ENCODE results near the gene IGFBP5.

The IGFBP5 gene

GRCh38 chr2:216663106-216663505, 32.2 kb downstream of the IGFBP5 start:
- no peak for DNase-seq

DNA sequence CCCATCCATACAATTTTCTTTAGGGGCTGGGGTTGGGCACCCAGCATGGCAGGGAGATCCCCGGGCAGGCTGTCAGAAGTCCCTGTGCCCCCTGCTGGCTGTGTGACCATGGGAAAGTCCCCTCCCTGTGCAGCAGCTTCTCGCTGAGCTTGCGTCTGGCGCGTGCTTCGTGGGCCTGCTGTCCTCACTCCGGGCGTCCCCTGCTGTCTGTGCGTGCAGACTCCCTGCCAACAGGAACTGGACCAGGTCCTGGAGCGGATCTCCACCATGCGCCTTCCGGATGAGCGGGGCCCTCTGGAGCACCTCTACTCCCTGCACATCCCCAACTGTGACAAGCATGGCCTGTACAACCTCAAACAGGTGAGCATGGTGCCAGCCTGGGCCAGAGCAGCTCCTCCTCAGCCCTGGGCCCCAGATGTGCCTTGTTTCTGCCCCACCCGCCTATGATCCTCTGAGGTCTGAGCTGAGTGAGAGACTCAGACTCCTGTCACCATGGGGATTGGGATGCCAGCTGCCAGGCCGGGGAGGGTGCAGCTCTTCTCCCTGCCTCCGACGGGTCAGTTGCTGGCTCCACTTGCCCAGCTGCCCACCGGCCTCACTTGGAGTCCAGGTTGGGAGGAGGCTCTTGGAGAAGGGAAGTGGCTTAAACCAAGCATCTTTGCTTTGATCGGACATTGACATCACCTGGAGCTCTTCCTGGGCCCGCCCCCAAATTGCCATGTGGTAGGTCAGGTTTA, 33.5 kb downstream of the IGFBP5 start:
- no peak for DNase-seq

DNA sequence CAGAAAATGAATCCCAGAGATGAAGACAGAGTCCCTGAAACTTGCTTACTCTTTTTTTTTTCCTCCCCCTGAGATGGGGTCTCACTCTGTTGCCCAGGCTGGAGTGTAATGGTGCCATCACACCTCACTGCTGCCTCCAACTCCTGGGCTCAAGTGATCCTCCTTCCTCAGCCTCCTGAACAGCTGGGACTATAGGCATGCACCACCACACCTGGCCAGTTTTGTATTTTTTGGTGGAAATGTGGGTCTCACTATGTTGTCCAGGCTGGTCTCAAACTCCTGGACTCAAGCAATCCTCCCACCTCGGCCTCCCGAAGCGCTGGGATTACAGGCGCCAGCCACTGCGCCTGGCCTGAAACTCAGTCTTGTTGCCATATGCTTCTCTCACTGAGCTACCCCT, 34.3 kb downstream of the IGFBP5 start:
- no peak for DNase-seq

- no peak for DNase-seq
These were observed 34.9 kb downstream of the IGFBP5 start for GRCh38 chr2:216660496-216660895.

GRCh38 chr2:216659276-216659675, 36.1 kb downstream of the IGFBP5 start:
- no peak for DNase-seq

GRCh38 chr2:216658757-216659156, 36.6 kb downstream of the IGFBP5 start:
- no peak for DNase-seq

DNA sequence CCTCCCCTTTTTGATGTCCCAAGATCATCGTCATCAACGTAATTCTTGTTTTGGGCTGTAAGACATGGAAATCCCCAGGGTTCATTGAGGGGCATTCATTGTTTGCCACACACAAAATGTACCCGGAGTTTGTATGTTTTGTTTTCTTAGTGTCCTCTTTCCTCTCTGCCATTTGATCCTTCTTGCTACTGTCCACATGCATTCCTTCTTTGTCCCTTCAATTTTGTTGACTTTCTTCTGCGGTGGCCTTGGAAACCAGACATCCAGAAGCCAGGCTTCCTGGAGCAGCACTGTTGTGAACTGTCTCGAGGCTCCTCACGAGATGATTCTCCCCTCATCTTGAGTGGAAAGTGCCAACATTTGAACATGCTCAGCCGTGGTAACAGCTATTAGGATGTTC, 37.4 kb downstream of the IGFBP5 start:
- no peak for DNase-seq

DNA sequence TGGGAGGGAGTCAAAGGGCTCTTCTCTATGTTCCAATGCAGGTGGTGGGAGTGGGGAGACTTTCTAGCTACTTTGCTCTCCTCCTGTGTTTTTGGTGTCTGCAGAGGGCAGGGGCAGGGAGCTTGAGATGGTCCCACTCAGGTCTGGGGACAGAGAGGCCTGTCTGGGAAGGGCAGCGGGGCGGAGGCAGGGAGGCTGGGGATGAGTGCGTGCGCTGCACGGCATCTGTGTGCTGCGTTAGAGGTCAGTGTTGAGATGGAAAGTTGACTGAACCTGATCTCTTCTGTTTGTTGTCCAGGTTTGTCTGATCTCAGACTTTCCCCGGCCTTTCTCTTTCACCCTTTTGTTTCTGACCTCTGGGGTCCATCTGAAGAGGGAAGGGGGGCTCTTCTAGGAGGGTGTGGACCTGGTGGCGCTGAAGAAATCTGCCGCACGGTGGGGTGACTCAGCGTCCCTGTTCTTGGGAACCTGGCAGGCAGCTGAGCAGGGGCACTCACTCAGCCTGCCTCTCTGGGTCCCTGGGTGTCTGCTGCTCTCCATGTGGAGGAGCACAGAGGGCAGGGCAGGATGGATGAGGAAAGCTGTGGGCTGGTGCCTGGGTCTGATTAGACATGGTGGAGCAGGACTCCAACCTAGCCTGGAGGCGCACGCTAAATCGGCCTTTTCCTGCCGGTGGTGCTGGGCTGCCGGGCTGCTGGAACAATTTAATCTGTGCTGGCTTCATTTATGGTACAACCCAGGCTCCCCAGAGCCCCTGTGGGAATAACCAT, 38.1 kb downstream of the IGFBP5 start:
- no peak for DNase-seq

DNA sequence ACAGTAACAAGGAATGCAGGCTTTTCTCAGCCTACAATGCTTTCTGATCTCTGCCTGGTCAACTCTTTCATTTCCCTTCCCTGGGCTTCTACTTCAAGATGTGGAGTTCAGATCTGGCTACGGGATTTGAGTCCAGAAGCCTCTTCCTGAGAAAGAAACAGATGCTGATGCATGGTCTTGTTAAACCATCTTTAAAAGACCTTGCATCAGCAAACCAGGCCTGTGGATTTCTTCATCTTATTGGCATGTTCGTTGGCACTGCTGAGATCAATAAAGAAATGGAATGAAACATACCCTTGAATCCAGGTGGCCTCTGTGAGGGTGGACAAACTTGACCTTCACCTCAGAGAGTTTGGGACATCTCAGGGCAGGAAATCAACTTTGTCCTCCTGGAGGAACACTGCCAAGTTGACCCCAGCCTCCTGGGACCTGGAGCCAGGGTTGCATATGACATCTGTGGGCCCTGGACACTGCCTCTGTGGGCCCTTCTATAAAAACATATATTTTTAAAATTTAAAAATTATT, 40.8 kb downstream of the IGFBP5 start:
- DNase-seq = no peak

DNA sequence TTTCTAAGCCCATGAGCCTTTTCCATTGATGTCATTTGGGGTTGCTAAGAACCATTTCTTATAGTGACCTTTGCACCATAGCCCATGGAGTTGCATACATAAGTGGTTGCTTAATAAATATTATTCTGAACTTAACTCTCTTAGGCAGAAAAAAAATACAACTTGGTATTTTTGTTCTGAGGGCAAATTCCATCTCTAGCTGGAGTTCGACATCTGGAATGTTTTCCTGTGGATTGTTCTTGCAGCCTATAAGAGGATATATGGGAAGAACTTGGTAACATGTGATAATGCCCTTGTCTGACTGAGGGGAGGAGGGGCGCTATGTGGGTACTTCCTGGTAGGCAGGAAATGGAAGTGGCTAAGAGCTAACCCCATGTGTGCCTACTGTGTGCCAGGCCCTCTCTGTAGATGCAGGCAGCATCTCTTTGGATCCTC, 41.4 kb downstream of the IGFBP5 start:
- DNase-seq = no peak

DNA sequence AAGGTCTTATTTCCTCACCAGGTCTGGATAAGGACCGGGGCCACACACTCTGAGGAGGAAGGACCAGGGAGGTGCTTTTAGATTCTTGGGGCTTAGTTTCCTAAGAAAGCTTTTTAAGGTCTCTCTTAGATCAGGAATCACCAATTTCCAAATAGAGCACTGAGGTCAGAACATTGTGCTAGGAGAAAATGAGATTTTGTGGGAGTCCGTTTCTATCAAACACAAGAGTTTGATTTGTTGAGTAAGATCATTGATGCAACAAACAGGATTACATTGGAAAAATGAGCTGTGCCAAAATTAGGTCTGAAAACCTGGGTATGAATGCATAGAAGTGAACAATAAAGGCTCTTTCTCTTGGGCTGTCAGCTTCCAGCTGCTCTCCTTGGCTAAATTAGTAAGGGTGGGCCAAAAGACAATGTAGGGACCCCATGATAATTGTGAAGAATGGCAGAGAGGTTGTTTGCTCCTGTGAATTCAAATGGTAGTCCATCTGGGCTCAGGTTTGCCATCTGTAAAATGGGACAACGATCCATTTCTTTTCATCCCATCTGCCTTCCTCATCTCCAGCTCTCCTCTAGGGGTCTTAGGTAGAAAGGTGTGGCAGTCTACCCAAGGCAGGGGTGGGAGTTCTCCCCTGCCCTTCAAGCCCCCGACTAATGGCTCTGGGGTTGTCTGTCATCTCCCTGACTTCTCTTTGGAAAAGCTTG, 42.1 kb downstream of the IGFBP5 start:
- DNase-seq = no peak

GRCh38 chr2:216652566-216652965, 42.8 kb downstream of the IGFBP5 start:
- DNase-seq = no peak

DNA sequence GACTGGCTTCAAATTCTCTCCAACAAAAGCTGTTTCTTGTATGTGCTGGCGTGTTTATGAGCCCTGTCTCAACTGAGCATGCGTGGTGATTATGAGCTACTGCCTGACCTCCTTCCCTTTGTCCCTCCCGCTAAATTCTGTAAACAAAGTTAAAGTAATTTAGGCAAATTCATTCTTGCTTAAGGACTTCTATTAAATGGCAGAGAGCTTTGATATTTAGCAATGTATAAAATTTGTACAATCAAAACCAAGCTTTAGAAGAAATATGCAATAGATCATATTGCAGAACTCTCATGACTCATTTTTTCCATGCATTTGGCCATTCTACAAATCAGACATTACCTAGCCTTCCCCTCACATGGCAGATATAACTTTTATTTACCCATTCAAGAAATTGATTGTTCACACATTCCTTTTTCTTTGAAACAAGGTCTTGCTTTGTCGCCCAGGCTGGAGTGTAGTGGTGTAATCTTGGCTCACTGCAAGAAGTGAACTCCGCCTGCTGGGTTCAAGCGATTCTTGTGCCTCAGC, 43.9 kb downstream of the IGFBP5 start:
- DNase-seq = no peak

DNA sequence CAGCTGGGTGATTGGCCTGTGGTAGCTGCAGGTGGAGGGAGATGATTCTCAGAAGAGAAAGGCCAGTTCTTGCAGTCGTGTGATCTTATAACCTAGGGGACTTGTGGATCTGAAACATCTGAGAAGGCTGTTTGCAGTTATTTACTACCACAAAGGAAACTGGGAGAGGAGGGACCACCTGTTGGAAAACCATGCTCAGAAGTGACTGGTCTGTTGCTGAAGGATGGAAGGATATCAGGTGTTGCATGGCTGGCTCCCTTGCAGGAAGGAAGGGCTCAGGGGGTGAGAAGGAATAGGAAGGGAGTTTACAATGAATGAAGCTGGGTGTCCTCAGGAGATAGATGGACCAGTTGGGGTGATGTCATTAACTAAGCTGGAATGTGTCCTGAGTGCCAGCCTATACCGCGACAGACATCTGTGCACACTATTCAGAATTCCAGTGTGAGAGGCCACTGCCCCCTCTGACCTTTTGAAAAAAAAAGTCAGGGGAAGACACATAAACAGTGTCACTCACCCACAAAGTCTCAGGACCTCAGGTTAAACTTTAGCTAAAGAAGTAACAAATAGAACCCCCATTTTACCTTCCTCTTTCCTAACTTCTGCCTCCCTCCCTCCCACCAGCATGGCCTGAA, 44.6 kb downstream of the IGFBP5 start:
- DNase-seq = no peak

DNA sequence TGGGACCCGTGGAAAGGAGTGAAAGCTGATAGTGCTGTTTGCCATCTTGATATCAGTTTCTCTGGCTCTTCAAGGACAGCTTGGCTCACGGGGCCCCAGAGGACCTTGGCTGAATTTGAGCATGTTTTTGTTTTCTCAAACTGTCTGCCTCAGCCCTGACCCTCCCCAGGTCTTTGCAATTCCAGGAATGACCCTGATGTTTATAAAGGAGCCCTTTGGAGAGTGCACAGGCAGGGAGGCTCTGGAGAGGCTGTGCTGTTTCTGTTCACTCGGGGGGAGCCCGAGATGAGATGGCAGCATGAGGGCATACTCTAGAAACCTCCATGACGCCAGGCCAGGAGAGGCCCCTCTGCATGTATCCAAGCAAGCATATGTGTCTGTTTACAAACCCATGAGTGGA, 45.8 kb downstream of the IGFBP5 start:
- DNase-seq = no peak

- no peak for DNase-seq
These were observed 47.2 kb downstream of the IGFBP5 start for GRCh38 chr2:216648105-216648504.

DNA sequence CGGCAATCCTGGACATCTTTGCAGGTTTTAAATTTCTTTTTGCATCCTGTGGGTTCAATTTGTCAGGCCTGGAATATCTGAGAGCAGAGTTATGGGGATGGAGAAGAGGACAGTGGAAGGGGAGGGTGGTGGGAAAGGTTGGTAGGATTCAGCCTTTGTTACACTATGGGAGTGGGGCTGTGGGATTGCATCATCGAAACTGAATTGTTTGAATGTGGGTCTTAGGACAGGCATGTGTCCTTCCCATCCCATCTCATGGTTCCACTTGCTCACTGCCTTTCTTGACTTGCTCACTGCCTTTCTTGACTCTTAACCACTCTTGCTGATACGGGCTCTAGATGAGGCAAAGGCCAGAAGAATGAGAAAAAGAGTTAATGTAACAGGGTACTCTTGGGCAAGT, 49.2 kb downstream of the IGFBP5 start:
- no peak for DNase-seq

DNA sequence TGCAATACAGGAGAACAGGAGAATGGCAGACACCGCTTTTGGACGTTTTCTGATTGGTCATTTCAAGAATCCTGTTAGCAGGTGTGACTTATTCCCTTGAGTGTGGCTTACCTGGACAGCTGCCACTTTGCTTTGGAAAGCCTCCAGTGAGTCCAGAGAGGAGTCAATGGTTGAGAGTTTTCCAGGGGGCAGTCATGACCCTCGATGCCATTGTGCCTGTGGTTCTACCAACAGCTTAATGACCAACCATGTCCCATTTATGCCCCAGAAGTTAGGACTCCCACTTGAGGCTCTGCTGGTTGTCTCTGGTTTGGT, 49.8 kb downstream of the IGFBP5 start:
- DNase-seq = no peak

DNA sequence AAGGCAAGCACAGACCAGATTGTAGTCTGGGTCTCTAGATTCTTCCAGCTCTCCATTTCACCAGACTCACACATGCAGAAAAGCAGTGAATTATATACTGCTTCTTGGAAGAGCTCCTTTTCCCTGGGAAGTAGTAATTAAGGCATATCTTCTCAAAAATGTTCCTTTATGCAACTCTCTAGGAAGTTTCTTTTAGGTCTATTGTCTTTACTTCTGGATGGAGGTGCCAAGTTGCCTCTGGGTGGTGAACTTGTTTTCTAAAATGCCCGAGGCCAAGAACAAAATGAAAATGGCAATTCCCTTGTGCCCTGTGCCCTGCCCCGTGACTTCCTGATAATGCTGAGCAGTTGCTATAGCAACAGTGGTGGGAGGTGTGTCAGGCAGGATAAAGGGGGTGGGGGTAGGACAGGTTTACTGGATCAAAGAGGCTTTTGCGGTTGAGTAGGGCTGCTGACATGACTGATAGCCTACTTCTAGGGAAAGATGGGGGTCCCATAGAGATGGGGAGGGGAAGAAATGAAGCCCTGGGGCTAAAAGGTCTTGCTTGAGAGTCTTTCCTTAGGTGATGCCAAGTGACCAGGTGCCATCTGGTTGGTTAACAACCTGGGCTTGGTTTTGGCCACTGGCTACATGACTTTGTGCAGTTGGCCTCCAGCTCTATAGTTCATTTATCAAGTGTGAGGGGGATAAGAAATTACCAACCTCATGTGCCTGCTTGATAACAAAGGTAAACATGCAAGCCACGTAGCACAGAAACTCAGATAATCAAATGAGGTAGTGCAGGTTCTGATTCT, 50.3 kb downstream of the IGFBP5 start:
- no peak for DNase-seq

- peak; percentile 33 for DNase-seq
These were observed 51.2 kb downstream of the IGFBP5 start for GRCh38 chr2:216643986-216644659.

DNA sequence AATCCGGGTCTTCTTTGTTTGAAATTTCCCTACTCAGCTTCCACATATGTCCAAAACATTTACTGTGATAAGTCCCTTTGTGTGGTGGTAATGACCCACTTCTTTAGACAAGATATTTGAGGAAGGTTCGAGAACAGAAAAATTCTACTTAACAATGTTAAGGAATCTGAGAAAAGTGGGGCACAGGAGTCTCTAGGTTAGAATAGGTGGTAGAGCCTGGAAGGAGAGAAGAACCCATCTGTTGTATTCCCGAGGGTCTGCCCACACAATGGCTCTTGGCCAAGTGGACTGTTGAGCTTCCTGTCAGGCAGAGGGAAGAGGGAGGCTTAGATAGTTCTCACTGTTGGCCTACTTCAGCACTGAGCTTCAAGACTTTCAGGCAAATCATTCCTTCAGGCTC, 57.9 kb downstream of the IGFBP5 start:
- no peak for DNase-seq
